IMR-90 (cell line): ENCODE results near the gene IQCM. TPM values are rescaled to one million over a fixed set of nuclear protein-coding genes. Genes with fewer than 3 reads are reported as not detected.

Experiments
- ATAC-seq: fragments of 200-7000 bp; cut with Tn5 transposase; 2 replicates; pipeline ENCODE4 v1.9.1; 2020; ENCODE audit warnings: low read depth, mild to moderate bottlenecking, moderate library complexity
- BruUV-seq: library from RNA; stranded (reverse); fragments of 400-500 nt; replicated peaks from 2 replicates; lab custom pipeline; 2021; lab: Mats Ljungman, UMichigan
- CTCF ChIA-PET: fragments of 300-600 bp; formaldehyde crosslinking; extraction: SDS; loops from one replicate; lab custom pipeline; 2021; ENCODE audit warnings: antibody characterized with exemption; lab: Yijun Ruan, JAX
- POLR2A ChIA-PET: fragments of 300-600 bp; sonication (Branson Sonifier 250); formaldehyde crosslinking; loops from one replicate; lab custom pipeline; 2022; ENCODE audit warnings: antibody characterized with exemption; ENCODE audit not compliant: unreplicated experiment; lab: Charles Lee
- DNase-seq: peaks from one replicate; pipeline ENCODE4 v3.0.0; 2013
- H2AFZ ChIP-seq: replicated peaks from 2 replicates; pipeline ENCODE3; 2013; ENCODE audit warnings: low read length, mild to moderate bottlenecking; ENCODE audit not compliant: poor library complexity
- H2AK5ac ChIP-seq: 2 replicates; pipeline ENCODE4 v1.6.1; 2013; ENCODE audit warnings: low read depth, low read length, inconsistent platforms
- H2AK9ac ChIP-seq: replicated peaks from 2 replicates; pipeline ENCODE3; 2013; ENCODE audit warnings: mild to moderate bottlenecking, low read depth, low read length, moderate library complexity; ENCODE audit not compliant: poor library complexity
- H2BK120ac ChIP-seq: 2 replicates; pipeline ENCODE4 v1.6.1; 2013; ENCODE audit warnings: low read depth, low read length, inconsistent platforms
- H2BK15ac ChIP-seq: 3 replicates; pipeline ENCODE4 v1.6.1; 2013; ENCODE audit warnings: low read depth, low read length, inconsistent platforms
- H2BK20ac ChIP-seq: 2 replicates; pipeline ENCODE4 v1.6.1; 2013; ENCODE audit warnings: low read depth, mild to moderate bottlenecking, inconsistent platforms, low read length, moderate library complexity
- H2BK5ac ChIP-seq: 2 replicates; pipeline ENCODE4 v1.6.1; 2013; ENCODE audit warnings: mild to moderate bottlenecking, low read depth, low read length, inconsistent platforms; ENCODE audit not compliant: poor library complexity, severe bottlenecking
- H3K14ac ChIP-seq: replicated peaks from 2 replicates; pipeline ENCODE4 v1.6.1; 2013; ENCODE audit warnings: low read depth, low read length, inconsistent platforms
- H3K18ac ChIP-seq: 2 replicates; pipeline ENCODE4 v1.6.1; 2013; ENCODE audit warnings: low read depth, low read length, control low read depth
- H3K23ac ChIP-seq: 2 replicates; pipeline ENCODE4 v1.6.1; 2013; ENCODE audit warnings: low read depth, low read length, inconsistent platforms
- H3K27ac ChIP-seq: 2 replicates; pipeline ENCODE4 v1.5.1; 2013; ENCODE audit warnings: mild to moderate bottlenecking, control low read depth, low read length; ENCODE audit not compliant: insufficient read depth
- H3K27me3 ChIP-seq: 2 replicates; pipeline ENCODE4 v1.6.1; 2013; ENCODE audit warnings: low read length; ENCODE audit not compliant: control insufficient read depth, insufficient read depth
- H3K36me3 ChIP-seq: 2 replicates; pipeline ENCODE4 v1.6.1; 2013; ENCODE audit warnings: low read length, mixed read lengths; ENCODE audit not compliant: control insufficient read depth, insufficient read depth
- H3K4ac ChIP-seq: 2 replicates; pipeline ENCODE4 v1.6.1; 2013; ENCODE audit warnings: low read depth, low read length, inconsistent platforms
- H3K4me1 ChIP-seq: 2 replicates; pipeline ENCODE4 v1.6.1; 2013; ENCODE audit warnings: low read length, mixed read lengths; ENCODE audit not compliant: control insufficient read depth, insufficient read depth
- H3K4me2 ChIP-seq: 2 replicates; pipeline ENCODE4 v1.6.1; 2013; ENCODE audit warnings: low read depth, mild to moderate bottlenecking, control low read depth, low read length, moderate library complexity
- H3K4me3 ChIP-seq: 2 replicates; pipeline ENCODE4 v1.5.1; 2013; ENCODE audit warnings: low read depth, mild to moderate bottlenecking, control low read depth, low read length, moderate library complexity; ENCODE audit not compliant: insufficient read depth
- H3K56ac ChIP-seq: 2 replicates; pipeline ENCODE4 v1.6.1; 2013; ENCODE audit warnings: low read length, inconsistent platforms; ENCODE audit not compliant: insufficient read depth; ENCODE audit errors: extremely low read depth
- H3K79me1 ChIP-seq, 2 experiments: 2 replicates each; pipeline ENCODE4 v1.6.1; 2013; ENCODE audit warnings: low read length in 2 of 2, inconsistent platforms in 1 of 2, low read depth in 1 of 2
- H3K9ac ChIP-seq: 2 replicates; pipeline ENCODE4 v1.6.1; 2013; ENCODE audit warnings: low read depth, low read length, control low read depth
- H3K9me1 ChIP-seq: 2 replicates; pipeline ENCODE4 v1.6.1; 2013; ENCODE audit warnings: low read length, inconsistent platforms; ENCODE audit not compliant: insufficient read depth
- H3K9me3 ChIP-seq: 2 replicates; pipeline ENCODE4 v1.6.1; 2013; ENCODE audit warnings: low read length; ENCODE audit not compliant: control insufficient read depth, insufficient read depth
- H4K20me1 ChIP-seq: 2 replicates; pipeline ENCODE4 v1.6.1; 2013; ENCODE audit warnings: low read length, inconsistent platforms; ENCODE audit not compliant: insufficient read depth
- H4K5ac ChIP-seq: 2 replicates; pipeline ENCODE4 v1.6.1; 2013; ENCODE audit warnings: mild to moderate bottlenecking, low read depth, low read length, control low read depth
- H4K8ac ChIP-seq, 2 experiments: 2 replicates each; pipeline ENCODE4 v1.6.1; 2013; ENCODE audit warnings: low read depth in 2 of 2, low read length in 2 of 2, control low read depth in 1 of 2, inconsistent platforms in 1 of 2
- H4K91ac ChIP-seq: 2 replicates; pipeline ENCODE4 v1.6.1; 2013; ENCODE audit warnings: low read depth, low read length, inconsistent platforms; ENCODE audit not compliant: insufficient read depth
- CEBPB ChIP-seq: IDR thresholded peaks from 2 replicates; pipeline ENCODE4 v1.6.1; 2012; ENCODE audit warnings: low read depth, low read length, improper control_type of control experiment
- CHD1 ChIP-seq: IDR thresholded peaks from 2 replicates; pipeline ENCODE4 v1.6.1; 2012; ENCODE audit warnings: low read depth, low read length, improper control_type of control experiment
- FOS ChIP-seq: fragments of 150-350 bp; IDR thresholded peaks from 2 replicates; pipeline ENCODE4 v1.6.1; 2016; ENCODE audit warnings: low read depth, low read length
- MAFK ChIP-seq: IDR thresholded peaks from 2 replicates; pipeline ENCODE4 v1.6.1; 2012; ENCODE audit warnings: low read depth, low read length, improper control_type of control experiment
- MAZ ChIP-seq: IDR thresholded peaks from 2 replicates; pipeline ENCODE4 v1.6.1; 2012; ENCODE audit warnings: low read depth, mild to moderate bottlenecking, low read length, improper control_type of control experiment, moderate library complexity, borderline replicate concordance
- NFE2L2 ChIP-seq: fragments of 150-350 bp; IDR thresholded peaks from 2 replicates; pipeline ENCODE4 v1.6.1; 2016; ENCODE audit warnings: low read depth, mild to moderate bottlenecking, low read length
- POLR2A ChIP-seq: IDR thresholded peaks from 2 replicates; pipeline ENCODE4 v1.6.1; 2012; ENCODE audit warnings: mild to moderate bottlenecking, low read depth, low read length
- SMC3 ChIP-seq: fragments of 150-350 bp; IDR thresholded peaks from 2 replicates; pipeline ENCODE4 v1.6.1; 2016; ENCODE audit warnings: low read depth, mild to moderate bottlenecking, antibody characterized with exemption, low read length, moderate library complexity
- WGBS, 2 experiments: methylation state at CpG; one replicate each; pipeline versions ENCODE4 v1.1.5 to v1.1.7; 2013; ENCODE audit warnings: missing lambda C conversion rate in 2 of 2; ENCODE audit not compliant: insufficient read length in 1 of 2; ENCODE audit errors: extremely low coverage in 2 of 2; 5-methylcytosine and 5-hydroxymethylcytosine counted together
- dilution Hi-C: fragments of 300-500 bp; cut with HindIII; formaldehyde crosslinking; loops from one replicate; pipeline ENCODE4 v1.14.3; 2018; ENCODE audit warnings: low sequenced_read_pairs; ENCODE audit not compliant: unreplicated experiment
- in situ Hi-C: fragments of 300-500 bp; cut with MboI; formaldehyde crosslinking; loops from 3 replicates; pipeline ENCODE4 v1.14.3; 2019; ENCODE audit warnings: low sequenced_read_pairs, inconsistent platforms, mixed read lengths
- intact Hi-C: fragments of 100-400 bp; cut with micrococcal nuclease; formaldehyde crosslinking; loops from 2 replicates; pipeline ENCODE4 v1.10.0; 2022
- polyA plus RNA-seq, 3 experiments: library from polyadenylated mRNA; depleted of rRNA; stranded (reverse); fragments of >200 nt; gene quantifications; 2 replicates each; pipeline ENCODE4 v1.2.3, GENCODE V29; 2012; ENCODE audit warnings: low replicate concordance in 1 of 3
- total RNA-seq: library from RNA; depleted of rRNA; stranded (reverse); fragments of >200 nt; gene quantifications from 2 replicates; pipeline ENCODE4 v1.2.3, GENCODE V29; 2012
- TF ChIP-seq, protein P1 (sequence below): fragments of 150-350 bp; IDR thresholded peaks from 2 replicates; pipeline ENCODE4 v1.6.1; 2016; ENCODE audit warnings: low read depth, mild to moderate bottlenecking, low read length, moderate library complexity, borderline replicate concordance

Gene IQCM
- total and polyA plus RNA-seq, 2 of the 4 experiments (the other 2 are of a cell fraction) = not detected

- intact Hi-C loops (no loop called here), dilution Hi-C loops (no loop called here), in situ Hi-C loops (no loop called here)
- no peaks in the 10 kb centered on the region for H3K4me1 ChIP-seq
- BruUV-seq = no TSS peak
- H3K4me3 ChIP-seq = no peak overlapping the region
- no peak overlapping the region for H3K9ac ChIP-seq
- no peak overlapping the region for H3K4ac ChIP-seq
- H2AK9ac ChIP-seq = no peak overlapping the region
- H3K4me2 ChIP-seq = no peak overlapping the region
- ChIA-PET CTCF (no interaction called here), POLR2A (no interaction called here)
- no peak overlapping the region for H3K18ac ChIP-seq
- no peak overlapping the region for H2AFZ ChIP-seq
- H2BK5ac ChIP-seq = no peak overlapping the region
- no peak overlapping the region for H3K14ac ChIP-seq
- H3K27ac ChIP-seq = no peak overlapping the region
- no peak overlapping the region for H3K23ac ChIP-seq
- H4K91ac ChIP-seq = no peak overlapping the region
- no peaks in the 10 kb centered on the region for H3K9me3 ChIP-seq
- no peak overlapping the region for H2BK15ac ChIP-seq
- no peaks in the 10 kb centered on the region for H4K20me1 ChIP-seq
- H3K36me3 ChIP-seq = no peaks in the 10 kb centered on the region
- H4K5ac ChIP-seq = no peak overlapping the region
- 100% methylated on average over 1 of the region's 2 CpGs; no CpG with 5 or more reads in 1 of the 2 experiments for WGBS, 2 experiments
- no peak overlapping the region for H3K56ac ChIP-seq
- H2AK5ac ChIP-seq = no peak overlapping the region
- no peaks in the 10 kb centered on the region for H3K79me1 ChIP-seq
- H4K8ac ChIP-seq = no peak overlapping the region
- ATAC-seq = no peak
- TF ChIP-seq MAZ (no peak), SMC3 (no peak), NFE2L2 (no peak), CEBPB (no peak), FOS (no peak), POLR2A (no peak), CHD1 (no peak), MAFK (no peak)
- TF ChIP-seq, protein P1, sequence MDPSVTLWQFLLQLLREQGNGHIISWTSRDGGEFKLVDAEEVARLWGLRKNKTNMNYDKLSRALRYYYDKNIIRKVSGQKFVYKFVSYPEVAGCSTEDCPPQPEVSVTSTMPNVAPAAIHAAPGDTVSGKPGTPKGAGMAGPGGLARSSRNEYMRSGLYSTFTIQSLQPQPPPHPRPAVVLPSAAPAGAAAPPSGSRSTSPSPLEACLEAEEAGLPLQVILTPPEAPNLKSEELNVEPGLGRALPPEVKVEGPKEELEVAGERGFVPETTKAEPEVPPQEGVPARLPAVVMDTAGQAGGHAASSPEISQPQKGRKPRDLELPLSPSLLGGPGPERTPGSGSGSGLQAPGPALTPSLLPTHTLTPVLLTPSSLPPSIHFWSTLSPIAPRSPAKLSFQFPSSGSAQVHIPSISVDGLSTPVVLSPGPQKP = no peak
- H2BK120ac ChIP-seq = no peak overlapping the region
- no peaks in the 10 kb centered on the region for H3K9me1 ChIP-seq
- H3K27me3 ChIP-seq = no peaks in the 10 kb centered on the region
- DNase-seq = no peak
- no peak overlapping the region for H2BK20ac ChIP-seq
Measured at GRCh38 chr4:149500806-149501205, 314.8 kb downstream of the IQCM start.
